Stimulated activated CD4-positive, alpha-beta T cell treated with anti-CD3 and anti-CD28 coated beads, Interleukin-2, amount 100 ng/mL, for 24 hours (primary cell): ENCODE results near the gene ZNF222.

Source experiments
- DNase-seq, 2 donors: peaks; one replicate each; pipeline ENCODE4 v3.0.0-alpha.2; 2020

The ZNF222 gene

GRCh38 chr19:44025217-44025936 is at the start of gene ZNF222:
Gene ZNF222 (plus strand): TSS chr19:44025379. CDS start chr19:44025437, 58 bp downstream.
- peak; percentile 75 to 81 for DNase-seq

GRCh38 chr19:43976732-43977131 is 48.4 kb upstream of the ZNF222 start:
- no peak for DNase-seq

- no peak for DNase-seq
These were observed 41.7 kb upstream of the ZNF222 start for GRCh38 chr19:43983544-43983911.

GRCh38 chr19:43983912-43984686 is 41.1 kb upstream of the ZNF222 start, which contains the start of gene ZNF155:
Gene ZNF155 (plus strand): TSS chr19:43984188. CDS start chr19:43988544, 4,356 bp downstream.
- peak; percentile 68 to 76 for DNase-seq

GRCh38 chr19:43984687-43985000 is 40.5 kb upstream of the ZNF222 start:
- DNase-seq: peak in 1 of 2 donors; percentile 17

- no peak for DNase-seq
These were observed 27.4 kb upstream of the ZNF222 start for GRCh38 chr19:43997631-43998290.

- no peak for DNase-seq
These were observed 23.0 kb upstream of the ZNF222 start for GRCh38 chr19:44002212-44002565.

- peak; percentile 78 to 81 for DNase-seq
These were observed 22.4 kb upstream of the ZNF222 start, which contains the start of gene ZNF230 for GRCh38 chr19:44002566-44003460. Gene ZNF230 (plus strand): TSS chr19:44002957. CDS start chr19:44007079, 4,122 bp downstream.

GRCh38 chr19:44003461-44004009 is 21.6 kb upstream of the ZNF222 start:
- DNase-seq: peak in 1 of 2 donors; percentile 19

GRCh38 chr19:44005973-44006372 is 19.2 kb upstream of the ZNF222 start:
- DNase-seq: no peak

GRCh38 chr19:44007473-44007872 is 17.7 kb upstream of the ZNF222 start:
- no peak for DNase-seq

- no peak for DNase-seq
These were observed 14.7 kb upstream of the ZNF222 start for GRCh38 chr19:44010468-44010867.

GRCh38 chr19:44019498-44019897 is 5.7 kb upstream of the ZNF222 start:
- DNase-seq: no peak

- no peak for DNase-seq
These were observed 4.0 kb upstream of the ZNF222 start for GRCh38 chr19:44021221-44021620.

GRCh38 chr19:44024900-44025216 is 321 bp upstream of the ZNF222 start:
- DNase-seq: no peak

GRCh38 chr19:44026622-44027021 is 1.4 kb downstream of the ZNF222 start:
- DNase-seq: no peak

GRCh38 chr19:44032001-44032610 is 6.9 kb downstream of the ZNF222 start:
- DNase-seq: no peak

GRCh38 chr19:44042147-44042546 is 17.0 kb downstream of the ZNF222 start:
- DNase-seq: no peak

GRCh38 chr19:44050740-44051649 is 25.8 kb downstream of the ZNF222 start:
- peak; percentile 17 to 31 for DNase-seq

GRCh38 chr19:44051650-44052402 is 26.6 kb downstream of the ZNF222 start, which contains the start of gene ZNF223:
Gene ZNF223 (plus strand): TSS chr19:44052036. CDS start chr19:44055177, 3,141 bp downstream.
- DNase-seq: peak; percentile 67 to 80
